Neural cell (in vitro differentiated cells): ENCODE measurements around the gene GATA1.

Experiments
- EP300 ChIP-seq: fragments of 450-650 bp; conservative IDR thresholded peaks from 2 replicates; pipeline ENCODE4 v1.6.1; 2014; ENCODE audit warnings: antibody characterized with exemption, mild to moderate bottlenecking, moderate library complexity; ENCODE audit not compliant: poor library complexity, severe bottlenecking
- EZH2 ChIP-seq: fragments of 200-600, 300-800 bp; shearing (Covaris generic), sonication (generic); IDR thresholded peaks from 2 replicates; pipeline ENCODE4 v1.6.1; 2014; ENCODE audit warnings: antibody characterized with exemption, low read length, borderline replicate concordance, mild to moderate bottlenecking; ENCODE audit not compliant: insufficient read depth, poor library complexity, severe bottlenecking
- MXI1 ChIP-seq: fragments of 450-650 bp; conservative IDR thresholded peaks from 2 replicates; pipeline ENCODE4 v1.6.1; 2014; ENCODE audit warnings: antibody characterized with exemption, mild to moderate bottlenecking; ENCODE audit not compliant: poor library complexity, severe bottlenecking
- POLR2AphosphoS5 ChIP-seq: IDR thresholded peaks from 2 replicates; pipeline ENCODE4 v1.6.1; 2012
- RAD21 ChIP-seq: fragments of 450-650 bp; conservative IDR thresholded peaks from 2 replicates; pipeline ENCODE4 v1.6.1; 2014; ENCODE audit warnings: antibody characterized with exemption, mild to moderate bottlenecking, moderate library complexity
- SMC3 ChIP-seq: fragments of 450-650 bp; conservative IDR thresholded peaks from 2 replicates; pipeline ENCODE4 v1.6.1; 2014; ENCODE audit warnings: antibody characterized with exemption, mild to moderate bottlenecking, moderate library complexity; ENCODE audit not compliant: poor library complexity
- TAF1 ChIP-seq: IDR thresholded peaks from 2 replicates; pipeline ENCODE4 v1.6.1; 2012; ENCODE audit warnings: low read depth
- TF ChIP-seq, protein P1 (sequence below): fragments of 450-650 bp; IDR thresholded peaks from 2 replicates; pipeline ENCODE4 v1.5.1; 2014; ENCODE audit warnings: antibody characterized with exemption, mild to moderate bottlenecking, moderate library complexity; ENCODE audit not compliant: poor library complexity, severe bottlenecking
- TF ChIP-seq, protein P2 (sequence below): IDR thresholded peaks from 2 replicates; pipeline ENCODE4 v1.6.1; 2012; ENCODE audit warnings: borderline replicate concordance

- TF ChIP-seq SMC3 (no peak), EZH2 (no peak), POLR2AphosphoS5 (no peak), TAF1 (no peak), RAD21 (no peak), EP300 (no peak), MXI1 (no peak)
- TF ChIP-seq, protein P1, sequence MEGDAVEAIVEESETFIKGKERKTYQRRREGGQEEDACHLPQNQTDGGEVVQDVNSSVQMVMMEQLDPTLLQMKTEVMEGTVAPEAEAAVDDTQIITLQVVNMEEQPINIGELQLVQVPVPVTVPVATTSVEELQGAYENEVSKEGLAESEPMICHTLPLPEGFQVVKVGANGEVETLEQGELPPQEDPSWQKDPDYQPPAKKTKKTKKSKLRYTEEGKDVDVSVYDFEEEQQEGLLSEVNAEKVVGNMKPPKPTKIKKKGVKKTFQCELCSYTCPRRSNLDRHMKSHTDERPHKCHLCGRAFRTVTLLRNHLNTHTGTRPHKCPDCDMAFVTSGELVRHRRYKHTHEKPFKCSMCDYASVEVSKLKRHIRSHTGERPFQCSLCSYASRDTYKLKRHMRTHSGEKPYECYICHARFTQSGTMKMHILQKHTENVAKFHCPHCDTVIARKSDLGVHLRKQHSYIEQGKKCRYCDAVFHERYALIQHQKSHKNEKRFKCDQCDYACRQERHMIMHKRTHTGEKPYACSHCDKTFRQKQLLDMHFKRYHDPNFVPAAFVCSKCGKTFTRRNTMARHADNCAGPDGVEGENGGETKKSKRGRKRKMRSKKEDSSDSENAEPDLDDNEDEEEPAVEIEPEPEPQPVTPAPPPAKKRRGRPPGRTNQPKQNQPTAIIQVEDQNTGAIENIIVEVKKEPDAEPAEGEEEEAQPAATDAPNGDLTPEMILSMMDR, result no peak
- TF ChIP-seq, protein P2, sequence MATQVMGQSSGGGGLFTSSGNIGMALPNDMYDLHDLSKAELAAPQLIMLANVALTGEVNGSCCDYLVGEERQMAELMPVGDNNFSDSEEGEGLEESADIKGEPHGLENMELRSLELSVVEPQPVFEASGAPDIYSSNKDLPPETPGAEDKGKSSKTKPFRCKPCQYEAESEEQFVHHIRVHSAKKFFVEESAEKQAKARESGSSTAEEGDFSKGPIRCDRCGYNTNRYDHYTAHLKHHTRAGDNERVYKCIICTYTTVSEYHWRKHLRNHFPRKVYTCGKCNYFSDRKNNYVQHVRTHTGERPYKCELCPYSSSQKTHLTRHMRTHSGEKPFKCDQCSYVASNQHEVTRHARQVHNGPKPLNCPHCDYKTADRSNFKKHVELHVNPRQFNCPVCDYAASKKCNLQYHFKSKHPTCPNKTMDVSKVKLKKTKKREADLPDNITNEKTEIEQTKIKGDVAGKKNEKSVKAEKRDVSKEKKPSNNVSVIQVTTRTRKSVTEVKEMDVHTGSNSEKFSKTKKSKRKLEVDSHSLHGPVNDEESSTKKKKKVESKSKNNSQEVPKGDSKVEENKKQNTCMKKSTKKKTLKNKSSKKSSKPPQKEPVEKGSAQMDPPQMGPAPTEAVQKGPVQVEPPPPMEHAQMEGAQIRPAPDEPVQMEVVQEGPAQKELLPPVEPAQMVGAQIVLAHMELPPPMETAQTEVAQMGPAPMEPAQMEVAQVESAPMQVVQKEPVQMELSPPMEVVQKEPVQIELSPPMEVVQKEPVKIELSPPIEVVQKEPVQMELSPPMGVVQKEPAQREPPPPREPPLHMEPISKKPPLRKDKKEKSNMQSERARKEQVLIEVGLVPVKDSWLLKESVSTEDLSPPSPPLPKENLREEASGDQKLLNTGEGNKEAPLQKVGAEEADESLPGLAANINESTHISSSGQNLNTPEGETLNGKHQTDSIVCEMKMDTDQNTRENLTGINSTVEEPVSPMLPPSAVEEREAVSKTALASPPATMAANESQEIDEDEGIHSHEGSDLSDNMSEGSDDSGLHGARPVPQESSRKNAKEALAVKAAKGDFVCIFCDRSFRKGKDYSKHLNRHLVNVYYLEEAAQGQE, result no peak
Measured at GRCh38 chrX:48785540-48786214, 713 bp upstream of the GATA1 start.
